Karpas-422 (cell line): Measurements from ENCODE around the gene TCTN2. TPM values are rescaled to one million over a fixed set of nuclear protein-coding genes. Genes with fewer than 3 reads are reported as not detected.

Experiments
- DNase-seq: peaks from one replicate; pipeline ENCODE4 v3.0.0-alpha.2; 2015
- H2AFZ ChIP-seq: fragments of 200-600 bp; sonication (generic); 2 replicates; pipeline ENCODE4 v1.6.1; 2014; ENCODE audit warnings: antibody characterized with exemption, low read length, mixed read lengths
- H3K27ac ChIP-seq: fragments of 200-600 bp; sonication (generic); 2 replicates; pipeline ENCODE4 v1.5.1; 2014; ENCODE audit warnings: mild to moderate bottlenecking, low read length, moderate library complexity
- H3K27me3 ChIP-seq: fragments of 200-600 bp; sonication (generic); 2 replicates; pipeline ENCODE4 v1.6.1; 2014; ENCODE audit warnings: low read length, mixed read lengths
- H3K36me3 ChIP-seq: fragments of 200-600 bp; sonication (generic); 2 replicates; pipeline ENCODE4 v1.6.1; 2014; ENCODE audit warnings: low read length, mixed read lengths; ENCODE audit not compliant: insufficient read depth
- H3K4me1 ChIP-seq: fragments of 200-600 bp; sonication (generic); 2 replicates; pipeline ENCODE4 v1.6.1; 2014; ENCODE audit warnings: mild to moderate bottlenecking, low read length, mixed read lengths
- H3K4me2 ChIP-seq: fragments of 200-600 bp; sonication (generic); 2 replicates; pipeline ENCODE4 v1.6.1; 2014; ENCODE audit warnings: low read length, low read depth, mild to moderate bottlenecking; ENCODE audit not compliant: poor library complexity, severe bottlenecking
- H3K4me3 ChIP-seq: fragments of 200-600 bp; sonication (generic); 2 replicates; pipeline ENCODE4 v1.5.1; 2014; ENCODE audit warnings: mild to moderate bottlenecking, antibody characterized with exemption, low read length, mixed read lengths
- H3K79me2 ChIP-seq: fragments of 200-600 bp; sonication (generic); 2 replicates; pipeline ENCODE4 v1.6.1; 2014; ENCODE audit warnings: mild to moderate bottlenecking, low read length, mixed read lengths
- H3K9ac ChIP-seq: fragments of 200-600 bp; sonication (generic); 2 replicates; pipeline ENCODE4 v1.6.0; 2014; ENCODE audit warnings: low read length
- H3K9me2 ChIP-seq: fragments of 200-600 bp; sonication (generic), shearing (Covaris generic); replicated peaks from 2 replicates; pipeline ENCODE4 v1.6.0; 2014; ENCODE audit warnings: mild to moderate bottlenecking, low read length, moderate library complexity; ENCODE audit not compliant: insufficient read depth
- H3K9me3 ChIP-seq: fragments of 300-700, 200-600 bp; sonication (generic); 2 replicates; pipeline ENCODE4 v1.6.1; 2014; ENCODE audit warnings: low read length, mixed read lengths
- H4K20me1 ChIP-seq: fragments of 200-600 bp; sonication (generic); 2 replicates; pipeline ENCODE4 v1.6.1; 2014; ENCODE audit warnings: mild to moderate bottlenecking, antibody characterized with exemption, low read length, low read depth; ENCODE audit not compliant: insufficient read depth
- total RNA-seq: library from RNA; depleted of rRNA; stranded (reverse); fragments of >200 nt; shearing (Covaris generic); gene quantifications from 2 replicates; pipeline ENCODE4 v1.2.3, GENCODE V29; 2014; ENCODE audit warnings: low replicate concordance

TCTN2 gene
- total RNA-seq, 1 experiment from 2014 or later, result 6.4 TPM

GRCh38 chr12:123648401-123648800 lies 22.5 kb upstream of the TCTN2 start:
- Histone ChIP-seq H3K9me2 (no peaks in the 10 kb centered on the region), H3K4me2 (no peak overlapping the region), H3K27ac (no peak overlapping the region), H3K9ac (no peak overlapping the region), H3K9me3 (no peaks in the 10 kb centered on the region), H2AFZ (no peak overlapping the region), H3K4me1 (no peaks in the 10 kb centered on the region; the same call in 1 of the 2 replicates), H3K4me3 (no peak overlapping the region), H3K79me2 (peaks cover 39% of the 10 kb centered on the region), H3K27me3 (no peaks in the 10 kb centered on the region), H3K36me3 (peaks cover 50% of the 10 kb centered on the region), H4K20me1 (no peaks in the 10 kb centered on the region)
- DNase-seq, result no peak

DNA sequence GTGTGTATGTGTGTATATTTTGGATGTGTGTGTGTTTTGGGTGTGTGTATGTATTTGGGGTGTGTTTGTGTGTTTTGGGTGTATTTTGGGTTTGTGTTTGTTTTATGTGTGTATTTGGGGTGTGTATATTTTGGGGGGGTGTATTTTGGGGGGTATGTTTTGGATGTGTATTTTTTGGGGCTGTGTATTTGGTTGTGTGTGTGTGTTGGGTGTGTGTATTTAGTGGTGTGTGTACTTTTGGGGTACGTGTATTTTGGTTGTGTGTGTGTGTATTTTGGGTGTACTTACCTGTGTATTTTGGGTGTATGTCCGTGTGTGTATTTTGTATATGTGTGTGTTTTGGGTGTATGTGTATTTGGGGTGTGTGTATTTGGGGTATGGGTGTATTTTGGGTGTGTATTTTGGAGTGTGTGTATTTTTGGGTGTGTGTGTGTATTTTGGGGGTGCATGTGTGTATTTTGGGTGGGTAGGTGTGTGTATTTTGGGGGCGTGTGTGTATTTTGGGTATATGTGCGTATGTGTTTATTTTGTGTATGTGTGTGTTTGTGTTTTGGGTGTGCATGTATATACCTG lies 16.7 kb upstream of the TCTN2 start:
- H3K9me3 ChIP-seq, result no peaks in the 10 kb centered on the region
- no peak overlapping the region for H3K9ac ChIP-seq
- peaks cover 13% of the 10 kb centered on the region for H3K79me2 ChIP-seq
- H3K9me2 ChIP-seq, result no peaks in the 10 kb centered on the region
- H3K27ac ChIP-seq, result no peak overlapping the region
- H3K4me3 ChIP-seq, result no peak overlapping the region
- no peak overlapping the region for H2AFZ ChIP-seq
- peak overlapping the region; percentile 52 for H3K4me2 ChIP-seq
- DNase-seq, result no peak
- no peaks in the 10 kb centered on the region for H3K27me3 ChIP-seq
- peaks cover 26% of the 10 kb centered on the region for H3K4me1 ChIP-seq
- peaks cover 29% of the 10 kb centered on the region; the same call in 1 of the 2 replicates for H3K36me3 ChIP-seq
- H4K20me1 ChIP-seq, result no peaks in the 10 kb centered on the region

DNA sequence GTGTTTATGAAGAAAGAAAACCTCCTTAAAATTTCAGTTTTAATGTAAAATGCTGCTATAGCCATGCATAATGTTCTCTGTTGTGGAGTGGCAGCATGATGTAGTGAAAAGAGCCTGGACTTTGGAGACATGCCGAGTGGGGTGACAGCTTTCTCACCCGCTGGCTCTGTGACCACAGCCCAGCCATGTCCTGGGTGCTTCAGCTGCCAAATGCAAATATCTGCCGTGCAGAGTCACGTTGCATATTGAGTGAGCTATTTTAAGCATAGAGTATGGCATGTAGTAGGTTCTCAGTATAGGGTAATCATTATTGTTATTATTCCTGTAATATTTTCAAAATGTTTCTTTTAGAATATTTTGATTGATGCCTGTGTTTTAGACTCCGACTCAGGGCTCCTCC lies 15.5 kb upstream of the TCTN2 start:
- Histone ChIP-seq H3K27ac (peak overlapping the region; percentile 48), H3K4me1 (peaks cover 26% of the 10 kb centered on the region), H3K9me3 (no peaks in the 10 kb centered on the region), H3K9ac (peak overlapping the region; percentile 13), H4K20me1 (no peaks in the 10 kb centered on the region), H2AFZ (no peak overlapping the region), H3K36me3 (peaks cover 37% of the 10 kb centered on the region; the same call in 1 of the 2 replicates), H3K9me2 (no peaks in the 10 kb centered on the region), H3K4me3 (0 out of 2 replicates have a peak overlapping the region, but pooled peaks have one; percentile 11), H3K4me2 (peak overlapping the region; percentile 52), H3K79me2 (peaks cover 9% of the 10 kb centered on the region), H3K27me3 (no peaks in the 10 kb centered on the region)
- DNase-seq, result peak; percentile 74

DNA sequence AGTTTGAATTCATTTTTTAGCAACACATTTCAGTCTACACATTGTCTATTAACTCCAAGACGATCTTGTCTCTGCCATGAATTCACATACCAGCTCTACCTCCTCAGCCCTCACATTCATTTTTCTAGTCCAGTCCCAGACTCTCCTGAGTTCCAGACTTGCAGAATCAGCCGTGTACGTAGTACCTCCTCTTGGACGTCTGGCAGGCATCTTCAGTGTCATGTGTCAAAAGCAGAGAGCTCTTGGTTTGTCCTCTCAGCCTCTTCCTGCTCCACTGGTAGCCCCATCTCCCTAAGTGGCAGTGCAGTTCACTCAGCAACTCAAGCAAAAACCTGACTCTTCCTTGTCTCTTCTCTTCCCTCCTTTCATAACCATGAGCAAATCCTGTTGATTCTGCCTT lies 14.5 kb upstream of the TCTN2 start:
- H3K9me3 ChIP-seq, result no peaks in the 10 kb centered on the region
- no peak overlapping the region for H3K4me2 ChIP-seq
- no peak for DNase-seq
- H3K36me3 ChIP-seq, result peaks cover 36% of the 10 kb centered on the region; the same call in 1 of the 2 replicates
- H3K9me2 ChIP-seq, result no peaks in the 10 kb centered on the region
- H3K27ac ChIP-seq, result no peak overlapping the region
- H4K20me1 ChIP-seq, result no peaks in the 10 kb centered on the region
- no peak overlapping the region for H3K9ac ChIP-seq
- H3K4me1 ChIP-seq, result peaks cover 26% of the 10 kb centered on the region
- H3K27me3 ChIP-seq, result no peaks in the 10 kb centered on the region
- no peak overlapping the region for H2AFZ ChIP-seq
- peaks cover 9% of the 10 kb centered on the region for H3K79me2 ChIP-seq
- no peak overlapping the region for H3K4me3 ChIP-seq

GRCh38 chr12:123657211-123657610 lies 13.7 kb upstream of the TCTN2 start:
- no peaks in the 10 kb centered on the region for H3K27me3 ChIP-seq
- DNase-seq, result no peak
- H3K9me3 ChIP-seq, result no peaks in the 10 kb centered on the region
- peaks cover 5% of the 10 kb centered on the region for H3K79me2 ChIP-seq
- no peaks in the 10 kb centered on the region for H3K9me2 ChIP-seq
- H3K4me3 ChIP-seq, result no peak overlapping the region
- H2AFZ ChIP-seq, result no peak overlapping the region
- H3K9ac ChIP-seq, result no peak overlapping the region
- no peaks in the 10 kb centered on the region for H4K20me1 ChIP-seq
- peaks cover 31% of the 10 kb centered on the region; the same call in 1 of the 2 replicates for H3K36me3 ChIP-seq
- no peak overlapping the region for H3K4me2 ChIP-seq
- H3K27ac ChIP-seq, result no peak overlapping the region
- H3K4me1 ChIP-seq, result peaks cover 26% of the 10 kb centered on the region

DNA sequence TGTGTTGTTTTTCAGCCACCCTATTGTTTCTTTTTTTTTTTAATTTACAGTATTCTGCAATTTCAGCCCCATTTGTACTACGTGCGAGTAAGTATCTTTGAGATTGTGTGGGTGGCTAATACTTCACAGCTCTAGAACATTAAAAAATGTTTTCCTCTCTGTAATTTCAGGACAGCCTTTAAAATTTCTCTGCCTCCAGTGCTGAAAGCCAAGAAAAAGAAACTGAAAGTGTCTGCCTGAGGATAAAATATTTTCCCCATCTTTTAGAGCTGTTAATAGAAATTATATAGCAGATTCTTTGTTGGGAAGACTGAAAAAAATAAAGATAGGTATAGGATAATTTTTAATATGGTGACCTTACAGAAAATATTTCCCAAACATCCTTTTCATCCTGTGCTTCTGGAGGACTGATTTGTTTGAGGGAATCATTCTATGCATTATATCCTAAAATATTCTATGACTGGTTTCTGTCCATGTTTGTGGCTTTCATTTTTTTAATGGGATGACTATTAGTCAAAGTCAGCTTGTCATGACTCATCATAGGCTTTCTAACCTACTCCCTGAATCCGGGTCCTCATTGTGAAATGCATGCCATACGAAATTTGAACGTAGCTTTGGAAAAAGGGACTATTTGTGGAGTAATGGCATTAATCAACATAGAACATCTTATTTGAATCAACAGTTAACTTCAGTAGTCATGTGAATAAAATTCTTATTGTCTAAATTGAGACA lies 10.8 kb upstream of the TCTN2 start:
- Histone ChIP-seq H3K4me3 (no peak overlapping the region), H2AFZ (no peak overlapping the region), H3K4me2 (no peak overlapping the region), H3K27me3 (no peaks in the 10 kb centered on the region), H3K27ac (no peak overlapping the region), H3K9me2 (no peaks in the 10 kb centered on the region), H3K36me3 (peaks cover 39% of the 10 kb centered on the region), H3K79me2 (no peaks in the 10 kb centered on the region), H3K4me1 (peaks cover 8% of the 10 kb centered on the region), H4K20me1 (no peaks in the 10 kb centered on the region), H3K9me3 (no peaks in the 10 kb centered on the region), H3K9ac (no peak overlapping the region)
- DNase-seq, result no peak

DNA sequence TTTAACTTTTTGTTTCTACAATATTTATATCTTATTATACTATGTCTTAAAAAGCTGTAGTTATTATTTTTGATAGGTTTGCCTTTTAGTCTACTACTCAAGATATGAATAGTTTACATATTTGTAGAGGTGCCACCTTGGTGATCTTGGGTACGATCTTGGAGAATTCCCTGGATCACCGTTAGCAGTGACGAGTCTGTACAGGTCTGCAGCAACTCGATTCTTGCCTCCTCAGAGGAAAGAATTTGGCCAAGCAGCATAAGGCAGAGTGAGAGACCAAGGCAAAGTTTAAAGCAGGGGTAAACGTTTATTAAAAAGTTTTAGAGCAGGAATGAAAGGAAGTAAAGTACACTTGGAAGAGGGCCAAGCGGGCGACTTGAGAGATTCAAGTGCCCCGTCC lies 3.1 kb upstream of the TCTN2 start:
- H3K27me3 ChIP-seq, result no peaks in the 10 kb centered on the region

DNA sequence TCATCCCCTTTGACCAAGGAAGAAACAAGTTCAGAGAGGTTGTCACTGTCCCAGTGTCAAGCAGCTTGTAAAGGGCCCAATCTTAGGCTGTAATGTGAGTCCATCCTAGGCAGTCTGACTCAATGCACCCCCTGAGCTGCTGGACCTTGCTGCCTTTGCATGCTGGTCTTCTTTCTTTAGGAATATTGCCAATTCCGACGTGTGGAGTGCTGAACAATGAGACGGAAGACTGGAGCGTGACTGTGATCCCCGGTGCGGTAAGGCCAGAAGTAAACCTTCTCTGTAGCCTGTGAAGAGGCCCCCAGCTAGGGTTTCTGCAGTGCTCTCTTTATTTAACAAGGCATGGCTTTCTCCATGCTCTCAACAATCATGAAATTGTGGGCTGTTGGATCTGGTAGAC lies 963 bp downstream of the TCTN2 start:
- Histone ChIP-seq H3K36me3 (no peaks in the 10 kb centered on the region), H3K4me1 (peaks cover 20% of the 10 kb centered on the region), H3K4me3 (no peak overlapping the region), H3K27ac (no peak overlapping the region), H4K20me1 (no peaks in the 10 kb centered on the region), H3K27me3 (no peaks in the 10 kb centered on the region), H3K79me2 (no peaks in the 10 kb centered on the region), H2AFZ (no peak overlapping the region), H3K9me3 (no peaks in the 10 kb centered on the region), H3K4me2 (peak overlapping the region; percentile 65), H3K9me2 (no peaks in the 10 kb centered on the region), H3K9ac (no peak overlapping the region)
- DNase-seq, result no peak

More for the DNA sequence above, 3.1 kb upstream of the TCTN2 start:
- Histone ChIP-seq H3K4me2 (no peak overlapping the region), H3K9ac (no peak overlapping the region), H2AFZ (no peak overlapping the region), H4K20me1 (no peaks in the 10 kb centered on the region), H3K9me3 (no peaks in the 10 kb centered on the region), H3K4me3 (no peak overlapping the region), H3K27ac (no peak overlapping the region), H3K36me3 (peaks cover 5% of the 10 kb centered on the region), H3K79me2 (no peaks in the 10 kb centered on the region), H3K9me2 (no peaks in the 10 kb centered on the region), H3K4me1 (peaks cover 11% of the 10 kb centered on the region)
- DNase-seq, result no peak
